NCI-H526 treated with DMSO at 0.1 percent for 48 hours (cell line): Measurements from ENCODE around the gene CRMP1.

ENCODE experiments used
- DNase-seq: peaks from one replicate; lab custom pipeline; 2025; lab: John Stamatoyannopoulos, UW

CRMP1 gene

GRCh38 chr4:5796976-5797375 is 95.9 kb downstream of the CRMP1 start:
- DNase-seq, result no peak

- no peak for DNase-seq
Measured at GRCh38 chr4:5795580-5795979, 97.3 kb downstream of the CRMP1 start.

GRCh38 chr4:5793514-5793913 is 99.4 kb downstream of the CRMP1 start:
- DNase-seq, result no peak

GRCh38 chr4:5791654-5792053 is 101.2 kb downstream of the CRMP1 start:
- DNase-seq, result no peak

- no peak for DNase-seq
Measured at GRCh38 chr4:5790546-5790857, 102.4 kb downstream of the CRMP1 start.

GRCh38 chr4:5789141-5789540 is 103.7 kb downstream of the CRMP1 start:
- DNase-seq, result no peak

GRCh38 chr4:5788144-5788543 is 104.7 kb downstream of the CRMP1 start:
- DNase-seq, result no peak

GRCh38 chr4:5787311-5787710 is 105.6 kb downstream of the CRMP1 start:
- DNase-seq, result no peak

- peak; percentile 58 for DNase-seq
Measured at GRCh38 chr4:5785806-5786680, 106.8 kb downstream of the CRMP1 start.

- DNase-seq, result no peak
Measured at GRCh38 chr4:5784960-5785611, 107.8 kb downstream of the CRMP1 start.

- DNase-seq, result no peak
Measured at GRCh38 chr4:5784021-5784420, 108.9 kb downstream of the CRMP1 start.

- no peak for DNase-seq
Measured at GRCh38 chr4:5783486-5783885, 109.4 kb downstream of the CRMP1 start.

- no peak for DNase-seq
Measured at GRCh38 chr4:5782829-5783476, 109.9 kb downstream of the CRMP1 start.

GRCh38 chr4:5781691-5782090 is 111.2 kb downstream of the CRMP1 start:
- no peak for DNase-seq

- no peak for DNase-seq
Measured at GRCh38 chr4:5780831-5781480, 111.9 kb downstream of the CRMP1 start.

GRCh38 chr4:5776510-5776909 is 116.4 kb downstream of the CRMP1 start:
- no peak for DNase-seq

- DNase-seq, result no peak
Measured at GRCh38 chr4:5774416-5775036, 118.4 kb downstream of the CRMP1 start.

- DNase-seq, result no peak
Measured at GRCh38 chr4:5773271-5773555, 119.7 kb downstream of the CRMP1 start.

GRCh38 chr4:5772528-5773270 is 120.2 kb downstream of the CRMP1 start:
- DNase-seq, result no peak
